ENCODE data around the gene GRK2.

Gene GRK2

GRCh38 chr11:67280341-67280787 lies 14.1 kb downstream of the GRK2 start:
- TF ChIP-seq, protein P1, sequence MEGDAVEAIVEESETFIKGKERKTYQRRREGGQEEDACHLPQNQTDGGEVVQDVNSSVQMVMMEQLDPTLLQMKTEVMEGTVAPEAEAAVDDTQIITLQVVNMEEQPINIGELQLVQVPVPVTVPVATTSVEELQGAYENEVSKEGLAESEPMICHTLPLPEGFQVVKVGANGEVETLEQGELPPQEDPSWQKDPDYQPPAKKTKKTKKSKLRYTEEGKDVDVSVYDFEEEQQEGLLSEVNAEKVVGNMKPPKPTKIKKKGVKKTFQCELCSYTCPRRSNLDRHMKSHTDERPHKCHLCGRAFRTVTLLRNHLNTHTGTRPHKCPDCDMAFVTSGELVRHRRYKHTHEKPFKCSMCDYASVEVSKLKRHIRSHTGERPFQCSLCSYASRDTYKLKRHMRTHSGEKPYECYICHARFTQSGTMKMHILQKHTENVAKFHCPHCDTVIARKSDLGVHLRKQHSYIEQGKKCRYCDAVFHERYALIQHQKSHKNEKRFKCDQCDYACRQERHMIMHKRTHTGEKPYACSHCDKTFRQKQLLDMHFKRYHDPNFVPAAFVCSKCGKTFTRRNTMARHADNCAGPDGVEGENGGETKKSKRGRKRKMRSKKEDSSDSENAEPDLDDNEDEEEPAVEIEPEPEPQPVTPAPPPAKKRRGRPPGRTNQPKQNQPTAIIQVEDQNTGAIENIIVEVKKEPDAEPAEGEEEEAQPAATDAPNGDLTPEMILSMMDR (IDR thresholded peaks at IDR 0.05): no peak
- peak overlapping the region; percentile 99 for H3K27ac ChIP-seq
- H3K4me3 ChIP-seq (ENCODE audit: low read depth in 1 of 2, low read length in 1 of 2): peak overlapping the region; percentile 95 to 97
- no peaks in the 10 kb centered on the region for H3K27me3 ChIP-seq
- peaks cover 66% of the 10 kb centered on the region for H3K36me3 ChIP-seq
- H3K9me3 ChIP-seq: no peaks in the 10 kb centered on the region
- peaks cover 99% of the 10 kb centered on the region in 2 experiments for H3K4me1 ChIP-seq (ENCODE audit: control insufficient read depth in 1 of 2, insufficient read depth in 1 of 2, low read depth in 1 of 2, low read length in 1 of 2)

DNA sequence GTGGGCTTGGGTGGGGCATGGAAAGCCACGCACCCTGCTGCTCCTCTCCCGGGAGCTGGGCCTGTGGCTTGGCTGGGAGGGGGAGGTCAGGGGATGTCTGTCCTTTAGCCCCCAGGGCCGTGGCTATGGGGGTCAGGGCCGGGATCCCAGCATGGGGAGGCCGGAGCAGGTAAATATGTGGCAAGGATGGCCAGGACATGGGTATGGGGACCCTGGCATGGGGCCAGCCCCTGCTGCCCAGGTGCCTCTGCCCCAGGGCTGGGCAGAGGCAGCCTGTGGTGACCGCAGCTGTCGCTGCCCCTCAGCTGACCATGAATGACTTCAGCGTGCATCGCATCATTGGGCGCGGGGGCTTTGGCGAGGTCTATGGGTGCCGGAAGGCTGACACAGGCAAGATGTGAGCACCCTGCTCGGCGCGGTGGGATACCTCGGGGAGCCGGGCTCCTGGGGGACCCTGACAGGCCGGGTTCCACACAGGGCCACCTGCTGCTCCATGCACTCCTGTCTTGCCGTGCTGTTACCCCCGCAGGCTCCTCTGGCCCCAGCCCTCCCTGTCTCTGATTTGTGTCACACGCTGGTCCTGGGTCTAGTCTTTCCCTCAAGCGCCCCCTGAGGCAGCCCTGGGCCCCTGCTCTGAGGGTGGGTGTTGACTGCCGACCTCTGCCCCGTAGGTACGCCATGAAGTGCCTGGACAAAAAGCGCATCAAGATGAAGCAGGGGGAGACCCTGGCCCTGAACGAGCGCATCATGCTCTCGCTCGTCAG lies 14.7 kb downstream of the GRK2 start:
- Histone ChIP-seq H3K4me3 (ENCODE audit: low read depth in 1 of 2, low read length in 1 of 2) (peak overlapping the region; percentile 95 to 97), H3K27ac (peak overlapping the region; percentile 99), H3K27me3 (no peaks in the 10 kb centered on the region), H3K36me3 (peaks cover 72% of the 10 kb centered on the region), H3K4me1 (ENCODE audit: control insufficient read depth in 1 of 2, insufficient read depth in 1 of 2, low read depth in 1 of 2, low read length in 1 of 2) (peaks cover 99% of the 10 kb centered on the region in 2 experiments), H3K9me3 (no peaks in the 10 kb centered on the region)
- TF ChIP-seq, protein P1 (IDR thresholded peaks at IDR 0.05): no peak

- H3K36me3 ChIP-seq: peaks cover 79% of the 10 kb centered on the region
- H3K4me3 ChIP-seq (ENCODE audit: low read depth in 1 of 2, low read length in 1 of 2): peak overlapping the region; percentile 87 to 95
- peaks cover 99% of the 10 kb centered on the region in 2 experiments for H3K4me1 ChIP-seq (ENCODE audit: control insufficient read depth in 1 of 2, insufficient read depth in 1 of 2, low read depth in 1 of 2, low read length in 1 of 2)
- H3K27ac ChIP-seq: peak overlapping the region; percentile 99
- H3K27me3 ChIP-seq: no peaks in the 10 kb centered on the region
- H3K9me3 ChIP-seq: no peaks in the 10 kb centered on the region
- TF ChIP-seq, protein P1 (IDR thresholded peaks at IDR 0.05): no peak
These were observed 15.4 kb downstream of the GRK2 start for GRCh38 chr11:67281552-67282150.

- Histone ChIP-seq H3K36me3 (peaks cover 84% of the 10 kb centered on the region), H3K27ac (peak overlapping the region; percentile 99), H3K9me3 (no peaks in the 10 kb centered on the region), H3K4me3 (ENCODE audit: low read depth in 1 of 2, low read length in 1 of 2) (peak overlapping the region; percentile 87 to 95), H3K4me1 (ENCODE audit: control insufficient read depth in 1 of 2, insufficient read depth in 1 of 2, low read depth in 1 of 2, low read length in 1 of 2) (peaks cover 99% of the 10 kb centered on the region in 2 experiments), H3K27me3 (no peaks in the 10 kb centered on the region)
- TF ChIP-seq, protein P1 (IDR thresholded peaks at IDR 0.05): no peak
These were observed 16.0 kb downstream of the GRK2 start for GRCh38 chr11:67282155-67282875.

- Histone ChIP-seq H3K4me3 (ENCODE audit: low read depth in 1 of 2, low read length in 1 of 2) (peak overlapping the region; percentile 87 to 95), H3K9me3 (no peaks in the 10 kb centered on the region), H3K4me1 (ENCODE audit: control insufficient read depth in 1 of 2, insufficient read depth in 1 of 2, low read depth in 1 of 2, low read length in 1 of 2) (peaks cover 99 to 100% of the 10 kb centered on the region in 2 experiments), H3K27ac (peak overlapping the region; percentile 99), H3K36me3 (peaks cover 84% of the 10 kb centered on the region), H3K27me3 (no peaks in the 10 kb centered on the region)
- TF ChIP-seq, protein P1 (IDR thresholded peaks at IDR 0.05): no peak
These were observed 16.7 kb downstream of the GRK2 start for GRCh38 chr11:67282876-67283371.
